ENCODE results near the gene CBR1. TPM values are rescaled to one million over a fixed set of nuclear protein-coding genes. Genes with fewer than 3 reads are reported as not detected.
A peak's percentile ranks its signal among the peaks of the same experiment; 100 is the strongest.

The CBR1 gene
- total RNA-seq, 1 experiment from 2014 or later: 26.4 TPM

DNA sequence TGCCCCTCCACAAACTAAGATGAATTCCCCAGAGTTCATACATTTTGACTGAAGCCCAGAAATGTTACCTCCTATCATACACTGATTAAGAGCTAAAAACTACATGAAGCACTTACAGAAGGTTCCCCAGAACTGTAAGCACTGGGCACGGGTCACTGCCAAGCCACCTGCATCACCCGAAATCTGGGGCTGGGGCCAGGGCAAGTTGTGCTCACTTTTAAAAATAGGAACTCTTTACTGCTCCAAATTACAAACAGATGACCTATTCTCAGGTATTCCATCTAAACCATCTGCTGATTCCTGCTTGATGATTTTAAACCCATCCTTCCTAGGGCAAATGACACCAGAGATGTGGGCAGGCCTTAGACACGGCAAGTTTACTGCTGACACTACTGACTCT, 14.3 kb upstream of the CBR1 start:
- H2AFZ ChIP-seq (ENCODE audit: low read length): no peak overlapping the region
- H3K79me2 ChIP-seq (ENCODE audit: low read length): peaks cover 25% of the 10 kb centered on the region
- H3K4me3 ChIP-seq (ENCODE audit: low read length): no peak overlapping the region
- no peak overlapping the region for H3K4me2 ChIP-seq (ENCODE audit: low read depth, low read length, poor library complexity, severe bottlenecking)
- no peak overlapping the region for H3K9ac ChIP-seq (ENCODE audit: low read length)
- DNase-seq: no peak
- no peaks in the 10 kb centered on the region for H3K27me3 ChIP-seq (ENCODE audit: low read length)
- H3K27ac ChIP-seq (ENCODE audit: low read length): no peak overlapping the region
- H3K4me1 ChIP-seq (ENCODE audit: low read length): peaks cover 36% of the 10 kb centered on the region
- no peaks in the 10 kb centered on the region for H3K9me2 ChIP-seq (replicated peaks; ENCODE audit: insufficient read depth, low read length)
- H4K20me1 ChIP-seq (ENCODE audit: insufficient read depth, low read depth, low read length): no peaks in the 10 kb centered on the region
- H3K36me3 ChIP-seq (ENCODE audit: insufficient read depth, low read length): peaks cover 49% of the 10 kb centered on the region
- H3K9me3 ChIP-seq (ENCODE audit: low read length): no peaks in the 10 kb centered on the region

DNA sequence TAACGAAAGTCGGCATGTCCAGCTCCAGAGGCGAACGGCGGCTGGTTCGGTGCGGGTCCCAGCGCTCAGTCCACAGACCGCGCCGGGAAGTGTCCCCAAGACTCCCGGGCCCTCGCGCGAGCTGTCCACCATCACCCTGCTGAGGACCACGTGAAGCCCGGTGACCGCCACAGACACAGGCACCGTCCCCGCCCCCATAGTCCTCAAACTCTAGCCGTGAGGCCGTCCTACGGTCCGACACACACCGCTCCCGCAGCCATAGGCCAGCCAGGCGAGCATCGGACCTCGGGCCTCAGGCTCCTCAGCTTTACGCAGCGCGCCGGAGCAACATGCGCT, 10.0 kb upstream of the CBR1 start:
- Histone ChIP-seq H3K36me3 (ENCODE audit: insufficient read depth, low read length) (peaks cover 29% of the 10 kb centered on the region), H3K9me2 (replicated peaks; ENCODE audit: insufficient read depth, low read length) (no peaks in the 10 kb centered on the region), H3K9ac (ENCODE audit: low read length) (peak overlapping the region; percentile 92), H2AFZ (ENCODE audit: low read length) (peak overlapping the region; percentile 82; the same call in 1 of the 2 replicates), H3K4me1 (ENCODE audit: low read length) (peaks cover 44% of the 10 kb centered on the region), H3K27ac (ENCODE audit: low read length) (peak overlapping the region; percentile 81), H3K27me3 (ENCODE audit: low read length) (no peaks in the 10 kb centered on the region), H3K4me2 (ENCODE audit: low read depth, low read length, poor library complexity, severe bottlenecking) (peak overlapping the region; percentile 87), H3K4me3 (ENCODE audit: low read length) (peak overlapping the region; percentile 98), H4K20me1 (ENCODE audit: insufficient read depth, low read depth, low read length) (no peaks in the 10 kb centered on the region), H3K79me2 (ENCODE audit: low read length) (peaks cover 22% of the 10 kb centered on the region), H3K9me3 (ENCODE audit: low read length) (no peaks in the 10 kb centered on the region)
- no peak for DNase-seq

DNA sequence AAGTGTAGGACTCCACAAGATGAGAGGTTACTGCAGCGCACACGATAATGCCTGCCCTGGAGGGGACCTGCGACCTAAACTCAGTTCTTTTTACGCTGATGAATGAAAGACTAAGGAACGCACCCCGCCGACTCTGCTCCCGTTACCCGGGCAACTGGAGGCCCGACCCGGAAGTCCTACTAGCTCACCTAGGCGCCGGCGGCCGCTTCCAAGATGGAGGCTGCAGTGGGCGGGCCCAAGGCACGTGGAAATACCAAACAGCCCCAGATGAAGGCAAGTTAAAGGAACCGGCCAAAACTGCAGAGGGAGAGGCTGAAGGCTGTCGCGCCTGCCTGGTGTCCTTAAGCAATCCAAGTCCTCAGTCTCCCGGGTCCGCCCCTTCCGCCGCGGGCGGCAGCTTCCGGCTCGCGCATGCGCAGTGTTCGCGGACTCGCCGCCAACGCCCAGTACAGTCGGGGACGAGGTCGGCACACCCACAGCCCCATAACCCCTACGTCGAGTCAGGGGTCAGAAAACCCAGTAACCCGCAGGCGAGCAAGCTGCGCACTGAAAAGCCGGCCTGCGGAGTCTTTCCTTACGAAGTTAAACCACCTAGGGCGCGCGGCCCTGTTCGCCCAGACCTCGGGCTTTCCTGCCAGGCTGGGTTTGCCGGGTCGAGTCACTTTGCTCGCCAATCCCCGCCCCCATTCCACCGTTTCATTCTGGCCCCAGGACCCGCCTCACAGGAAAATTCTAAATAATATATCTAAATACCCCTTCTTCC, 9.5 kb upstream of the CBR1 start, which contains the start of gene SETD4:
TSS of gene SETD4 (minus strand) at position 368 of the 763 bp plus-strand sequence. CDS start 1,638 bp downstream, outside the sequence.
- H2AFZ ChIP-seq (ENCODE audit: low read length): peak within 1 kb of the TSS; percentile 82

DNA sequence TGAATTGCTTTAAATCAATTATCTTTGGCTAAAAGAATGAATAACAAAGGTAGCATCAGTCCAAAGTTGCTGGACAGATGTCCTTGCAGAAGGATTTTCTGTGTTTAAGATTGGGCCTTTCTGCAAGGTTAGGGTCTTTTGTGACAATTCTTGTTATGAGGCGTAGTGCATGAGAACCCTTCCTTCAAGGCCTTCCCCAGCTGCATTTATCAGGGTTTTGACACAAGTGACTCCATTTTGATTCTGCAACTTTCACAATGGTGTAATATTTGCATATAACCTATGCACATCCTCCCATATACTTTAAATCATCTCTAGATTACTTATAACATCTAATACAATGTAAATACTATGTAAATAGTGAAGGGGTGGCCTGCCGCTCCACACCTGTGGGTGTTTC, 8.4 kb upstream of the CBR1 start:
- peaks cover 34% of the 10 kb centered on the region for H3K4me1 ChIP-seq (ENCODE audit: low read length)
- H3K9me3 ChIP-seq (ENCODE audit: low read length): no peaks in the 10 kb centered on the region
- H3K36me3 ChIP-seq (ENCODE audit: insufficient read depth, low read length): peaks cover 12% of the 10 kb centered on the region; the same call in 1 of the 2 replicates
- H2AFZ ChIP-seq (ENCODE audit: low read length): no peak overlapping the region; the same call in 1 of the 2 replicates
- DNase-seq: no peak
- H3K9ac ChIP-seq (ENCODE audit: low read length): no peak overlapping the region
- no peak overlapping the region for H3K4me3 ChIP-seq (ENCODE audit: low read length)
- H3K9me2 ChIP-seq (replicated peaks; ENCODE audit: insufficient read depth, low read length): no peaks in the 10 kb centered on the region
- no peaks in the 10 kb centered on the region for H4K20me1 ChIP-seq (ENCODE audit: insufficient read depth, low read depth, low read length)
- H3K27me3 ChIP-seq (ENCODE audit: low read length): no peaks in the 10 kb centered on the region
- no peak overlapping the region for H3K27ac ChIP-seq (ENCODE audit: low read length)
- peak overlapping the region; percentile 87 for H3K4me2 ChIP-seq (ENCODE audit: low read depth, low read length, poor library complexity, severe bottlenecking)
- peaks cover 22% of the 10 kb centered on the region for H3K79me2 ChIP-seq (ENCODE audit: low read length)

More for the DNA sequence above, 9.5 kb upstream of the CBR1 start, which contains the start of gene SETD4:
- no peaks in the 10 kb centered on the region for H3K27me3 ChIP-seq (ENCODE audit: low read length)
- H3K4me1 ChIP-seq (ENCODE audit: low read length): peaks cover 44% of the 10 kb centered on the region
- H3K36me3 ChIP-seq (ENCODE audit: insufficient read depth, low read length): peaks cover 23% of the 10 kb centered on the region
- peak; percentile 97 for DNase-seq
- H3K79me2 ChIP-seq (ENCODE audit: low read length): peaks cover 22% of the 10 kb centered on the region
- peak within 1 kb of the TSS; percentile 92 for H3K9ac ChIP-seq (ENCODE audit: low read length)
- peak within 1 kb of the TSS; percentile 98 for H3K4me3 ChIP-seq (ENCODE audit: low read length)
- H4K20me1 ChIP-seq (ENCODE audit: insufficient read depth, low read depth, low read length): no peaks in the 10 kb centered on the region
- no peaks in the 10 kb centered on the region for H3K9me3 ChIP-seq (ENCODE audit: low read length)
- no peaks in the 10 kb centered on the region for H3K9me2 ChIP-seq (replicated peaks; ENCODE audit: insufficient read depth, low read length)
- H3K4me2 ChIP-seq (ENCODE audit: low read depth, low read length, poor library complexity, severe bottlenecking): peak within 1 kb of the TSS; percentile 87
- H3K27ac ChIP-seq (ENCODE audit: low read length): peak within 1 kb of the TSS; percentile 81

DNA sequence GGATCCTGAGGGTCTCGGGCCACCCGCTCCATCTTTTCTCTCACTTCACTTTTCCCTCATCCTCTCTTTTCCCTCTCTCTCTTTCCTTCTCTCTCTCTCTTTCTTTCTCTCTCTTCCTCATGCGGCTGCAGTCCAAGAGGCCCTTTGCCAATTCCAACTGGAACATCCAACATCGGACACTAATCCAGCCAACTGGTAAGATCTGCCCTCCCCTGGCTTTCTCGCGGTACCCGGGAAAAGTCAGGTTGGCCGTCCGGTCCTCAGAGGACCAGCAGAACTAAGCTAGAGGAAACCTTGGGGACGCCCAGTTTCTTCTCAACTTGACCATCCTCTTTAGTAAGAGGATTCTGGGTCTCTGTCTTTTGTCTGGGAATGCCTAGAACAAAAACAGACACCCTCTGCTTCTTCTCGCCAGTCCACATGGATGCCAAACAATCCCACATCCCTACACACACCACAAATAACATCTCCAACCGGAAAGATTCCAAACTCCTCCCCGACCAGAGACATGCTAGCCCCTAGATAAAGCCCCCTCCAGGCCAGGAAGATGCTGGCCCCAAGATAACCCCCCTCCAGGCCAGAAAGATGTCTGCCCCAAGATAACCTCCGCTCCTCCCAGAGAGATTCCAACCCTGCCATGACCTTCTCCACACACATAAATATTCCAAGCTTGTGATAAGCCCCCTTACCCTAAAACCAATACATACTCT, 6.3 kb upstream of the CBR1 start:
- Histone ChIP-seq H3K79me2 (ENCODE audit: low read length) (peaks cover 11% of the 10 kb centered on the region), H3K27ac (ENCODE audit: low read length) (no peak overlapping the region), H3K9me2 (replicated peaks; ENCODE audit: insufficient read depth, low read length) (no peaks in the 10 kb centered on the region), H3K9ac (ENCODE audit: low read length) (no peak overlapping the region), H3K4me3 (ENCODE audit: low read length) (no peak overlapping the region), H3K4me2 (ENCODE audit: low read depth, low read length, poor library complexity, severe bottlenecking) (no peak overlapping the region), H3K27me3 (ENCODE audit: low read length) (0 out of 2 replicates have a peak, but pooled peaks cover 3% of the 10 kb centered on the region), H2AFZ (ENCODE audit: low read length) (no peak overlapping the region), H3K4me1 (ENCODE audit: low read length) (peaks cover 13% of the 10 kb centered on the region), H3K36me3 (ENCODE audit: insufficient read depth, low read length) (no peaks in the 10 kb centered on the region), H4K20me1 (ENCODE audit: insufficient read depth, low read depth, low read length) (no peaks in the 10 kb centered on the region), H3K9me3 (ENCODE audit: low read length) (no peaks in the 10 kb centered on the region)
- no peak for DNase-seq

DNA sequence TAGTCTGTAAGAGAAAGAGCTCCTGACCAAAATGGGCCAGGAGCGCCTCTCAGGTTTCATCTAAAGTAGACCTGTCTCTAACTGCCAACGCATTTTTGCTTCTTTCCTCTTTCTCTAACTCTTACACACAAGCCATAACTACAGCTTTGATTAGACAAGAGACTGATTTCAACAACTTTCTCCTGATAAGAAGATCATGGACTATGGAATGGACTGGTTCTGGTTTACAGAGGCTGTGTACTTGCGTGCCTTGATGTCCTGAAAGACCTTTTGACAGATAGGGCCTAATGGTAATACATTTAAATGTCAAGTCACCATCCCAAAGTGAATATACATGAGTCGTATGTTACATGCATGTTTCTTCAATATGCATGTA, 5.8 kb upstream of the CBR1 start:
- Histone ChIP-seq H3K36me3 (ENCODE audit: insufficient read depth, low read length) (no peaks in the 10 kb centered on the region), H3K4me3 (ENCODE audit: low read length) (no peak overlapping the region), H2AFZ (ENCODE audit: low read length) (no peak overlapping the region), H3K4me2 (ENCODE audit: low read depth, low read length, poor library complexity, severe bottlenecking) (no peak overlapping the region), H3K9me2 (replicated peaks; ENCODE audit: insufficient read depth, low read length) (no peaks in the 10 kb centered on the region), H3K27ac (ENCODE audit: low read length) (no peak overlapping the region), H4K20me1 (ENCODE audit: insufficient read depth, low read depth, low read length) (no peaks in the 10 kb centered on the region), H3K9me3 (ENCODE audit: low read length) (peaks cover 4% of the 10 kb centered on the region), H3K27me3 (ENCODE audit: low read length) (0 out of 2 replicates have a peak, but pooled peaks cover 5% of the 10 kb centered on the region), H3K79me2 (ENCODE audit: low read length) (peaks cover 5% of the 10 kb centered on the region), H3K9ac (ENCODE audit: low read length) (no peak overlapping the region), H3K4me1 (ENCODE audit: low read length) (peaks cover 8% of the 10 kb centered on the region)
- no peak for DNase-seq

DNA sequence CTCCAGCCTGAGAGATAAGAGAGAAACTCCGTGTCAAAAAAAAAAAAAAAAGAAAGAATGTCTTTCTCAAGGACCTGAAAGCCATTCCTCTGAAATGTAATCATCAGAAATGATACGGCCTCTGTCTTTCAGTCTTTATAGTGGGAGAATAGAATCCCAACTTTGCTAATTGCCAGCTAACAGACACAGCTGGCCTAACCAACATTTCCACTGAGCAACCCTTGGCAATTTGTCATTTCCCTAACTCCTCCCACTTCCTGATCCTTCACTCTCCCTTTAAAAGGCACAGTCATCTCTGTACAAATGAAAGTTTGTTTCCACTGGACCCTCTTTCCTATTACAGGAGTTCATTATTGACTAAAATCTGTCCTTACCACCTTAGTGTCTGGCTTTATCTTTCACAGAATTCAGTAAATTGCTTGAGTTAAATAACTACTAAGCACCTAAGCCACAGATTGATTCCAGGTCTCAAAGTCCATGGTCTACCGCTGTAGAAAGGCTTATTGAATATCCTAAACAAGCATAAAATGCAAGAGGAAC, 4.3 kb upstream of the CBR1 start:
- Histone ChIP-seq H3K79me2 (ENCODE audit: low read length) (no peaks in the 10 kb centered on the region), H3K4me3 (ENCODE audit: low read length) (no peak overlapping the region), H3K4me1 (ENCODE audit: low read length) (peaks cover 13% of the 10 kb centered on the region), H3K9me3 (ENCODE audit: low read length) (peaks cover 5% of the 10 kb centered on the region), H2AFZ (ENCODE audit: low read length) (no peak overlapping the region), H3K9me2 (replicated peaks; ENCODE audit: insufficient read depth, low read length) (no peaks in the 10 kb centered on the region), H3K27ac (ENCODE audit: low read length) (no peak overlapping the region), H3K9ac (ENCODE audit: low read length) (no peak overlapping the region), H3K27me3 (ENCODE audit: low read length) (0 out of 2 replicates have a peak, but pooled peaks cover 5% of the 10 kb centered on the region), H3K4me2 (ENCODE audit: low read depth, low read length, poor library complexity, severe bottlenecking) (no peak overlapping the region), H3K36me3 (ENCODE audit: insufficient read depth, low read length) (no peaks in the 10 kb centered on the region), H4K20me1 (ENCODE audit: insufficient read depth, low read depth, low read length) (no peaks in the 10 kb centered on the region)
- DNase-seq: no peak
